GM19467 (cell line): ENCODE data around the gene APOC3.

ENCODE experiments used
- ATAC-seq: cut with Tn5 transposase; IDR thresholded peaks from one replicate; pipeline ENCODE4 v1.9.1; 2021; ENCODE audit warnings: mild to moderate bottlenecking, moderate library complexity; ENCODE audit not compliant: unreplicated experiment

Gene APOC3

GRCh38 chr11:116829525-116830183, at the start of gene APOC3:
TSS of gene APOC3 (plus strand) at chr11:116829907. CDS start at chr11:116830583, 676 bp downstream.
- no peak for ATAC-seq

DNA sequence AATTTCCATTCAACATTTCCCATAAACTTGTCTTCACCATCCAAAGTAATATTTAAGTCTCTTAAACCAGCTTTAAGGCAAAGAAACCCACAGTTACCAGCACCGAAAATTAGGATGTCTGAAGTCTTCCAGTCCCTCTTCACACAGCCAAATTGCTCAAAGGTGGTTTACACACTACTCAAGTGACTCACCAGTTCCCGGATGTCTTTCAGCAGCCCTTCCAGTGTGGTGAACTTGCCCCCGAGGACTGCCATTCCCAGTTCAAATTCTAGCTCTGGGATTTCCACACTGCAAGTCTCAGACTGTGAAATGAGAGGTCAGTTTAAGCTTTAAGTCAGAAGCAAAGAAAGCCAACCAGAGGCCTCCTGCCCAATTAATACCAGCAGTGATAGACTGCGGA, 47.0 kb upstream of the APOC3 start:
- no peak for ATAC-seq

DNA sequence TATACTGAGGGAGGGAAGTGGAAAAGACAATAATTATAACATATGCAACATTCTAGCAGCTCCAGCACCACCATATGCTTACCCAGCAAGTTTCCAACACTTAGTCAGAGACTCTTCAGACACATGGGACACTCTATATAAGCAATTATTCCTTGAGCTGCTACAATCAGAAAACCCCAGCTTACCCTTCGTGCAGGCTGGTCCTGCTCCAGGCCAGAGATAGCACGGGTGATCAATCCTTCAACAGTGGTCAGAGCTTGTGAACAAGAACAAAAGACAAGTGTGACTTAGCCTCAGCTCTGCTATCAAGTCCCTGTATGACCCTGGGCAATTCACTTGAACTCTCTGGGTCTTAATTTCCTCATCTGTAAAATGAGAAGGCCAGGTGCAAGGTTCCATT, 43.4 kb upstream of the APOC3 start:
- ATAC-seq: no peak

DNA sequence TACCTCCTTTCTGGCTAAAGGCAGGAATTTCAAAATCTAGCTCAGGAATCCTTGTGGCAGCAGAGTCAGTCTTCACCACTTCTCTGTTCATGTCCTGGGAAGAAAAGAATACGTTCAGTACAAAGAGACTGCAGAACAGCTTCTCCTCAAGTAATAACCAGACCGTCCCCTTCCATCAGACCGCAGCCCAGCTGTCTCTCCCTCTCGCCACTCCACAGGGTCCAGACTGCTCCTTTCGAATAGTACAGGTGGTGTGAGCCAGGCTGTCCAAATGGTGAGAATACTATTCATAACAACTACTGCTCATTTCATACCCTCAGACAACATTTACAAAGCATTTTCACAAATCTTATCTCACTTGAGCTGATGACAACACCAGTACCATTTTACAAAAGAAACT, 42.7 kb upstream of the APOC3 start:
- no peak for ATAC-seq

DNA sequence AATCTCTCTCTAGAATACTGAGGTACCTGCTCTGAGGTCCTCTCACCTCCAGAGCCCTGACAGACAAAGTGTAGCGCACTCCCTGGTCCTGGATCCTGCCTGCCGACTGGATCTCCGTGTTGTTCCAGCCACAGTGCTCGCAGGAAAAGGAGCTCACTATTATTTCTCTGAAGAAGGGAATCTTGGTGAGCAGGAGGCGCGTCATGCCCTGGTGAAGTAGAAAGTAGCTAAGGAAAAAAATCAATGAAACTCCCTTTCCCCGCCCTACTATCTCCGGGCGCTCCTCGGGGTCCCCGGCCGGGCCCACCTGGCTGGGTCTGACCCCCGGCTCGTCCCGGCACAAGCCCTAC, 42.3 kb upstream of the APOC3 start:
- peak; percentile 12 for ATAC-seq

- peak; percentile 81 for ATAC-seq
Observed at GRCh38 chr11:116787786-116788486, 41.8 kb upstream of the APOC3 start, which contains the start of gene ZPR1. TSS of gene ZPR1 (minus strand) at chr11:116788023. CDS start at chr11:116787990, 33 bp downstream.

DNA sequence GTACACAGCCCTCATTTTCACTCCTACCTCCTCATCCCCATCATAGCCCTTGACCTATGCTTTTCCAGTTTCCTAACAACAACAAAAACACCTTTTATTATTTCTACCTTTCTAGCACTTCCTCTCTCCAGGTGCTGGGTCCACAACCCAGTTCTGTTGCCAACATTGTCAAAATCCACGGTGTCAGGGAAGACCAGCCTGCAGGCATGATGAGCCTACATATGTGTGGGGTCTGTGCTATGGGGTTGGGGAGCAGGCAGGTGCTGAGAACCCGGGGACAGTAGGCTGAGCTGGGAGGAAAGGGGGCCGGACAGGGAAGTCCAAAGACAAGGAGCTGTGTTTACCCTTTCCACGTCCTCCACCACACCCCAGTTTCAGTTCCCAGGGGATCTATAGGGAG, 41.2 kb upstream of the APOC3 start:
- ATAC-seq: no peak

DNA sequence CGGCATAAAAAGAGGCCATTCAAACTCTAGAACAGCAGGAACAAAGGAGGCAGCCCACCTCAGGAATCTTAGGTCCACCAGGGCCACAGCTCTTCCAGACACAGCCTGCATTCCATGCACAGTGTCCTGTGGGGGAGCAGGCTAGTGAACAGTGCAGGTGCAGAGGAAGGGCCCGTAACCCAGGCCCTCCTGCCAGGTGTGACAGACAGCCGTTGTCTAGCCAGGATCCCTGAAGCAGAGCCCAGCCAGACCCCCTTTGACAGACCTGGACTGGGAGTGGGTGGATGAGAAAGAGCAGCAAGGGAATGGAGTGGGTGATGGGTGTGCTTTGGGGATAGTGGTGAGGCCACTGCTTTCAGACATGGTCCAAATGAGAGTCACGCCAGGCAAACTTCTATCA, 40.7 kb upstream of the APOC3 start:
- no peak for ATAC-seq

DNA sequence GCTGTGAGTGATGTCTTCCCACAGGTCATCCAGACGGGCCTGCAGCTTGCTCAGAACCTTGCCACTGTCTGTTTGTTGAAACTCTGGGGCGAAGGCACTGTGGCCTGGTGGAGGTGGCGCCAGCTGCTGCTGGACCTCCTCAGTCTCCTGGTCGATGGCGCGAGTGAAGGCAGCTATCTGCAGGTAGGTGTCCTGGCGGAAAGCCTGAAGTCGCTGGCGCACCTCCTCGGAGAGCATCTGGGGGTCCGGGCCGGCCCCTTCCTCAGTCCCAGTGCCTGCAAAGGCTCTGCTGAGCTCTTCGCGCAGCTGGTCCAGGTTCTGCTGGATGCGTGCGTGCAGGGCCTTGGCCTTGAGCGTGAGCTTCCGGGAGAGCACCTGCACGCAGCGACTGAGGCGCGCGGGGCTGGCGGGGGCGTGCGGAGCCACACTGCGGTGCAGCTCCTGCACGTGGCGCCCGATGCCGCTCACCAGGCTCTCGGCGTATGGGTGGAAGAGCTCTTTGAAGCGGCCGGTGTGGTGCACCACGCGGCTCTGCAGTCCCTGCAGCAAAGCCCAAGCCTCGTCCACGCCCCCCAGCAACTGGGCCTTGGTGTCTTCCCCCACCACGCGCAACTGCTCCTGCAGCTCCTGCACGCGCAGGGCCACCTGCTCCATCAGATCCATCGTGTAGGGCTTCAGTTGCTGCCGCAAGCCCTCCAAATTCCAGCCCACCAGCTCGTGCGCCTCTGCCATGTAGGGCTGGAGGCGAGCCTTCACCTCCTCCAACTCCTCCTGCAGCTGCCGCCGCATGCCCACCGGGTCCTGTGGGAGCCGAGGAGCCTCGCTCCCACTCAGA, 39.3 kb upstream of the APOC3 start:
- ATAC-seq: no peak

DNA sequence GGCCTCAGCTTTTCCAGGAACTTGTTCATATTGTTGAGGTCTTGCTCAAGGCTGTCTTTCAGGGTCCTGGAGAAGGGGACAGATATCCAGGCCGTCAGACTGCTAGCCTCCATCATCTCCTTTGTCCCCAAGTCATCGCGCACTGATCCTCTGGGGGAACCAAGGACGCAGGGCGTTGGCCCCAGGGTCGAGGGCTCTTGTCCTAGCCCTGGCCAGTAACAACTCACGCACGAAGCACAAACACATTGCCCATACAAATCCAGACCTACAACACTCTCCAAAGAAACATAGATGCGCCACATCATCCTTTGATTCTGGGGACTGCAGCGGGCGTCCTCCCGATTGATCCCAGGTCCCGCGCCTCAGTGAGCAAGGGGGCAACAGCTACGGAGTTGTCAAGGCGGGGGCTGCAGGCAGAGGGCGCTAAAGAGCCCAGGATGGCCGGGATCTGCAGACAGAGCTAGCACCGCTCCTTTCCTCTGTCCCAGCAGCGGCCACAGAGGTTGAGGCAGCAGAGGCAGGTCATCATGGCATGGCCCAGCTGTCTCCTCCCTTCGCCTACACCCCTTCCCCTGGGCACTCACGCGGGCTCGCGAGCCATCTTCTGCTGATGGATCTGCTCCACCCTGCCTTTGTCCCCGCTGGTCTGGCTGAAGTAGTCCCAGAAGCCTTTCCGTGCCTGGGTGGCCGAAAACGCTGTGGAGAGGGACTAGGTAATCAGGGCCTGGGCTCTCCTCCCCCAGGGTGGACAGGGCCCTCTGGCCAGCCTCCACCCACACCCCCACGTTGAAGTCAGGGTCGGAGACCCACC, 38.5 kb upstream of the APOC3 start:
- ATAC-seq: no peak

- no peak for ATAC-seq
Observed at GRCh38 chr11:116791813-116792143, 37.9 kb upstream of the APOC3 start, which contains the start of gene APOA5. TSS of gene APOA5 (minus strand) at chr11:116791879. CDS start at chr11:116791860, 19 bp downstream.

DNA sequence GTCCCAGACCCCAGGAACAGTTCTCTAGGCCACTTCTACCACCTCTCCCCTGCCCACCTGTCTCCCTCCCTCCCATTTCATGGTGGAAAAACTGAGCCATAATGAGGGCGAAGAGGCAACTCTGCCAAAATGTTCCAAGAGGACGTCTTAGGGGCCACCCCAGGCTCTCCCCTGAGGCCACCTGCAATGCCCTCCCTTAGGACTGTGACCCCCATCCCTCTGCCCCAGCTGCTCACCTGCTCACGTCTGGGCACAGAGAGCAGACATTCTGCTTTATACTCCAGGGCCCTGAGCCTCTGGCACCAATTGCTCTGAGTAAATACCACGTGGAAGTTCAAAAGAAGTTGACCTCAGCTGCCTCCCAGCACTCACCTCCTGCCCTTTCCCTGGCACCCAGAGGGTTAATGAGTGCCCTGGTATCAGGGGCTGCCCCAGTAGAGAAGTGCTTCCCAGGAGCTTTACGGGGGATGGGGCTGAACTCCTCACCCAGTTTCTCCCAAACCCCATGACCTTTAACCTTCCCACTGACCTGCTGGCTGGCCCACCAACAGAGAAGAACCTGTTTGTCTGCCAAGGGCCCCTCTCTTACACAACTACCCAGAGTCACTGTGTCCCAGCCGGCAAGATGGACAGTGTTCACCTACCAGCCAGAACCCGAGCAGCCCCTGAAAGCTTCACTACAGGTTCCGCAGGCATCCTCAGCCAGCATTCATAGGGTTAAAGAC, 37.4 kb upstream of the APOC3 start:
- ATAC-seq: no peak

DNA sequence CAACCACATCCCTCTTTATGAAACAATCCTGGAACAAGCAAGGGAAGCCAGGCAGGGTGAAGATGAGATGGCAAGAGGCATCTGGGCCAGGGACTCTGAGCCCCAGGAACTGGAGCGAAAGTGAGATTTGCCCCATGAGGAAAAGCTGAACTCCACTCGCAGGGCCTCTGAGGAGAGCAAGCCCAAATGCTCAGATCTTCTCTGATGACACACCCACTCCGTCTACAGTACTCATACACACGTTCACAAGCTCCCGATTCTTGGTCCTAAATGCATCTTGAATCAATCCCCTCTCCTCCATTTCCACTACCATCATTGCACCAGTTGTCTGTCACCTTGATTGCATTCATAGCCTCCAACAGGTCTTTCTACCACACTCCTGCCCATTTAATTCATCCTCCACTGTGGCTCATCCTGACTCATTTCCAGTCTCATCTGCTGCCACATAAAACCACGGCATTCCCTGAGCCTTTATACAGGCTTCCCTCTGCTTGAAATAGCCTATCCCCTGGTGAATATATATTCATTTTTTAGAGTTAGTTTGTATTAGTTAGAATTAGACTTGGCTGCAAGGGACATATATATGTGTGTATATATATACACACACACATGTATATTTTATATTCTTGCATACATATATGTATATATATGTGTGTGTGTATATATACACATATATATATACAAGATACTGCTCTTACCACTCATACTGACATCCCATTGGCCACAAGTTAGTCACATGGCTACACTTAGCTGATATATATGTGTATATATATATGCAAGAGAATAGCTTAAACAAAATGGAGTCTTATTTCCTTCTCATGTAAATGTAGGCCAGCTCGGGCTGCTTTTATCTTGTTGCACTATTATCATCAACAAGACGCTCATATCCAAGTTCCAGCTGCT, 36.6 kb upstream of the APOC3 start:
- ATAC-seq: no peak

DNA sequence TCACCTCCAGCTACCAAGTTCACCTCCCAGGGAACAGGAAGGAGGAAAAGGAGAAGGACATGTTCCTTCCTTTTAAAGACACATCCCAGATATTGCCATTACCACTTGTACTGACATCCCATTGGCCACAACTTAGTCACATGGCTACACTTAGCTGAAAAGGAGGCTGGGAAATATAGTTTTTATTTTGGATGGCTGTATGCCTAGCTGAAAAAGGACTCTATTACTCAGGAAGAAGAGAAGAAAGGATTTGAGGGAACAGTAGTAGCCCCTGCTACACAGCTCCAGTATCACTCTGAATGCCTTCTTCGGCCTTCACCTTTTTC, 36.0 kb upstream of the APOC3 start:
- ATAC-seq: no peak

GRCh38 chr11:116794851-116795250, 34.9 kb upstream of the APOC3 start:
- no peak for ATAC-seq

GRCh38 chr11:116796548-116796947, 33.2 kb upstream of the APOC3 start:
- no peak for ATAC-seq

GRCh38 chr11:116797816-116798215, 31.9 kb upstream of the APOC3 start:
- ATAC-seq: no peak

- no peak for ATAC-seq
Observed at GRCh38 chr11:116798368-116798767, 31.3 kb upstream of the APOC3 start.

DNA sequence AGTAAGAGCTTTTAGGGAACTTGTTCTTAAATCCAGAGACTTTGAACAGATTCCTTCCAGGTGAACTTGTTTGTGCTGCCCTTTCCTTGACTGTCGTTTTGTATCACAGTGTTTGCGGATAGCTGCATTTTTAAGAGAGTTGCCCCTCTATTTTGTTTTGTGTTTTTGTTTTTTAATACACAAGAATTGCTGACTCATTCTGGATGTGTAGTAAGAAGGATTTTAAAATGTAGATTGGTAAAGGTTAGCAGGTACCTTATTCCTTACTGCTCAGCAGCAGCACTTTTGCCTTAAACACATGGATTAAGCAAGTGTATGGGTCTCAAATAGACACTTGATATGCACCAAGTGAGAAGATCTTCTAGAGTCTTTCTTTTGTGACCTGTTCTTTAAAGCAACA, 29.1 kb upstream of the APOC3 start:
- no peak for ATAC-seq
